Kasumi-1 (cell line): Measurements from ENCODE around the gene NTN4.
"Not testable (repeated sequence)": the region's sequence is repeated elsewhere in the genome, so short reads cannot be mapped to it uniquely, and the experiment has no call there.

Source experiments
- DNase-seq, 2 experiments: peaks; one replicate each; lab custom pipeline; 2025; lab: John Stamatoyannopoulos, UW

The NTN4 gene

GRCh38 chr12:95796225-95796981 is 5.8 kb upstream of the NTN4 start:
- no peak for DNase-seq

GRCh38 chr12:95790917-95791849 is 619 bp upstream of the NTN4 start:
- DNase-seq = no peak

- no peak for DNase-seq
These were observed 1.2 kb downstream of the NTN4 start for GRCh38 chr12:95789126-95790032.

- no peak for DNase-seq
These were observed 1.9 kb downstream of the NTN4 start for GRCh38 chr12:95788637-95789036.

- no peak for DNase-seq
These were observed 3.2 kb downstream of the NTN4 start for GRCh38 chr12:95787274-95787818.

- DNase-seq = no peak
These were observed 5.6 kb downstream of the NTN4 start for GRCh38 chr12:95784915-95785314.

- no peak for DNase-seq
These were observed 6.3 kb downstream of the NTN4 start for GRCh38 chr12:95784286-95784685.

GRCh38 chr12:95775466-95775865 is 15.1 kb downstream of the NTN4 start:
- DNase-seq = not testable (repeated sequence)

- DNase-seq = no peak
These were observed 16.1 kb downstream of the NTN4 start for GRCh38 chr12:95774311-95775045.

- DNase-seq = no peak
These were observed 17.2 kb downstream of the NTN4 start for GRCh38 chr12:95773320-95773719.

- no peak for DNase-seq
These were observed 22.9 kb downstream of the NTN4 start for GRCh38 chr12:95767703-95768102.

- DNase-seq = no peak
These were observed 24.1 kb downstream of the NTN4 start for GRCh38 chr12:95766356-95767019.

GRCh38 chr12:95764848-95765247 is 25.7 kb downstream of the NTN4 start:
- no peak for DNase-seq

- no peak for DNase-seq
These were observed 26.7 kb downstream of the NTN4 start for GRCh38 chr12:95763809-95764253.

- DNase-seq = no peak
These were observed 28.3 kb downstream of the NTN4 start for GRCh38 chr12:95762123-95762785.

- no peak for DNase-seq
These were observed 30.2 kb downstream of the NTN4 start for GRCh38 chr12:95760371-95760770.

- no peak for DNase-seq
These were observed 30.8 kb downstream of the NTN4 start for GRCh38 chr12:95759718-95760117.

- DNase-seq = no peak
These were observed 31.5 kb downstream of the NTN4 start for GRCh38 chr12:95759039-95759438.

- no peak for DNase-seq
These were observed 34.2 kb downstream of the NTN4 start for GRCh38 chr12:95756362-95756761.
